GM23338 (cell line): ENCODE data around the gene DIP2B. TPM values are rescaled to one million over a fixed set of nuclear protein-coding genes. Genes with fewer than 3 reads are reported as not detected.

ENCODE experiments used
- ATAC-seq: fragments of 200-7000 bp; cut with Tn5 transposase; 3 replicates; pipeline ENCODE4 v1.9.1; 2020
- DNase-seq: peaks from one replicate; pipeline ENCODE4 v3.0.0-alpha.2; 2015; ENCODE audit warnings: low spot score
- H2AFZ ChIP-seq: fragments of 200-600 bp; sonication (generic); 2 replicates; pipeline ENCODE4 v1.8.0; 2016; ENCODE audit warnings: antibody characterized with exemption, mild to moderate bottlenecking, moderate library complexity
- H3F3A ChIP-seq: fragments of 200-600 bp; sonication (generic); replicated peaks from 2 replicates; pipeline ENCODE4 v1.8.0; 2017; ENCODE audit warnings: antibody characterized with exemption, mixed run types, low read depth
- H3K27ac ChIP-seq: fragments of 200-600 bp; sonication (generic); 2 replicates; pipeline ENCODE4 v1.6.1; 2016; ENCODE audit warnings: low read depth
- H3K27me3 ChIP-seq: fragments of 200-600 bp; sonication (generic); 2 replicates; pipeline ENCODE4 v1.8.0; 2016; ENCODE audit warnings: mild to moderate bottlenecking, mixed run types, moderate library complexity; ENCODE audit not compliant: insufficient read depth
- H3K36me3 ChIP-seq: fragments of 200-600 bp; sonication (generic); 2 replicates; pipeline ENCODE4 v1.8.0; 2016; ENCODE audit warnings: mild to moderate bottlenecking; ENCODE audit not compliant: insufficient read depth
- H3K4me1 ChIP-seq: fragments of 200-600 bp; sonication (generic); 2 replicates; pipeline ENCODE4 v1.8.0; 2016; ENCODE audit warnings: mild to moderate bottlenecking, moderate library complexity; ENCODE audit not compliant: insufficient read depth
- H3K4me2 ChIP-seq: fragments of 200-600 bp; sonication (generic); 2 replicates; pipeline ENCODE4 v1.7.1; 2017; ENCODE audit warnings: mixed run types
- H3K4me3 ChIP-seq: fragments of 200-600 bp; sonication (generic); 2 replicates; pipeline ENCODE4 v1.6.1; 2016; ENCODE audit warnings: mixed run types
- H3K79me2 ChIP-seq: fragments of 200-600 bp; sonication (generic); replicated peaks from 2 replicates; pipeline ENCODE4 v1.8.0; 2017; ENCODE audit warnings: mild to moderate bottlenecking; ENCODE audit not compliant: insufficient read depth
- H3K9me2 ChIP-seq: fragments of 200-600 bp; sonication (generic); 2 replicates; pipeline ENCODE4 v1.8.0; 2017; ENCODE audit not compliant: insufficient read depth
- H4K20me1 ChIP-seq: fragments of 200-600 bp; sonication (generic); replicated peaks from 2 replicates; pipeline ENCODE4 v1.8.0; 2017; ENCODE audit warnings: mild to moderate bottlenecking; ENCODE audit not compliant: insufficient read depth
- H3K27ac Mint-ChIP-seq: 2 replicates; pipeline ENCODE4 v1.8.0; 2020; ENCODE audit warnings: inconsistent platforms, mild to moderate bottlenecking, moderate library complexity, mixed read lengths
- H3K27me3 Mint-ChIP-seq: 3 replicates; pipeline ENCODE4 v1.8.0; 2022; ENCODE audit warnings: low read depth, mild to moderate bottlenecking, moderate library complexity, mixed read lengths, inconsistent platforms; ENCODE audit not compliant: insufficient read depth, poor library complexity
- H3K36me3 Mint-ChIP-seq: 3 replicates; pipeline ENCODE4 v1.8.0; 2021; ENCODE audit warnings: low read depth, mild to moderate bottlenecking, inconsistent platforms, moderate library complexity, mixed read lengths
- H3K4me1 Mint-ChIP-seq: 3 replicates; pipeline ENCODE4 v1.8.0; 2020; ENCODE audit warnings: mild to moderate bottlenecking, inconsistent platforms, mixed read lengths
- H3K4me3 Mint-ChIP-seq: 3 replicates; pipeline ENCODE4 v1.8.0; 2021; ENCODE audit warnings: moderate library complexity, mild to moderate bottlenecking, inconsistent platforms, mixed read lengths
- H3K9me3 Mint-ChIP-seq: 3 replicates; pipeline ENCODE4 v1.8.0; 2020; ENCODE audit warnings: moderate library complexity, mild to moderate bottlenecking, inconsistent platforms, mixed read lengths
- CREB1 ChIP-seq: fragments of 250-450 bp; sonication (Bioruptor Pico); IDR thresholded peaks from 2 replicates; pipeline ENCODE4 v1.5.0; 2020; ENCODE audit warnings: low read depth, mild to moderate bottlenecking, moderate library complexity
- CTCF ChIP-seq, 2 experiments: fragments of 200-600 bp in 1 of 2; sonication (generic) in 1 of 2; conservative IDR thresholded peaks; 2 replicates each; pipeline versions ENCODE4 v1.5.1 to v1.6.1; 2016 to 2017; ENCODE audit warnings: antibody characterized with exemption in 2 of 2, low read depth in 2 of 2, mild to moderate bottlenecking in 2 of 2, moderate library complexity in 1 of 2
- ETS1 ChIP-seq: IDR thresholded peaks from 2 replicates; pipeline ENCODE4 v1.6.1; 2016; ENCODE audit warnings: antibody characterized with exemption
- EZH2 ChIP-seq: fragments of 200-600 bp; sonication (generic); IDR thresholded peaks from one replicate; pipeline ENCODE4 v1.8.0; 2017; ENCODE audit warnings: antibody characterized with exemption, mild to moderate bottlenecking, low read depth; ENCODE audit not compliant: unreplicated experiment
- EZH2phosphoT487 ChIP-seq: fragments of 200-600 bp; sonication (generic); IDR thresholded peaks from one replicate; pipeline ENCODE4 v1.8.1; 2018; ENCODE audit warnings: antibody characterized with exemption; ENCODE audit not compliant: unreplicated experiment
- JUNB ChIP-seq: IDR thresholded peaks from one replicate; pipeline ENCODE4 v1.6.1; 2016; ENCODE audit warnings: antibody characterized with exemption; ENCODE audit not compliant: unreplicated experiment
- NANOG ChIP-seq: IDR thresholded peaks from 2 replicates; pipeline ENCODE4 v1.6.1; 2016; ENCODE audit warnings: antibody characterized with exemption, borderline replicate concordance
- POLR2AphosphoS5 ChIP-seq: IDR thresholded peaks from 2 replicates; pipeline ENCODE4 v1.6.1; 2016; ENCODE audit warnings: antibody characterized with exemption, low read depth
- REST ChIP-seq: IDR thresholded peaks from one replicate; pipeline ENCODE4 v1.6.1; 2018; ENCODE audit warnings: antibody characterized with exemption; ENCODE audit not compliant: unreplicated experiment
- ZNF331 ChIP-seq: fragments of 250-450 bp; sonication (Bioruptor Pico); IDR thresholded peaks from 2 replicates; pipeline ENCODE4 v1.5.0; 2020; ENCODE audit warnings: low read depth, mild to moderate bottlenecking, moderate library complexity
- ZNF462 ChIP-seq: fragments of 250-450 bp; sonication (Bioruptor Pico); IDR thresholded peaks from 2 replicates; pipeline ENCODE4 v1.5.0; 2020; ENCODE audit warnings: mild to moderate bottlenecking, moderate library complexity
- polyA plus RNA-seq: library from polyadenylated mRNA; unstranded; fragments of >200 nt; fragmentation: Nextera tagmentation; extraction: Ambion mirVana; gene quantifications from 2 replicates; pipeline ENCODE4 v1.2.1, GENCODE V29; 2016
- total RNA-seq: library from RNA; depleted of rRNA; stranded (reverse); fragments of >200 nt; shearing (Covaris generic); gene quantifications from 2 replicates; pipeline ENCODE4 v1.2.3, GENCODE V29; 2014

The DIP2B gene
- total and polyA plus RNA-seq, 2 experiments from 2014 or later: 8.0 to 36.4 TPM

- Histone ChIP-seq H3F3A (no peaks in the 10 kb centered on the region), H2AFZ (no peak overlapping the region), H3K4me1 (no peaks in the 10 kb centered on the region), H3K36me3 (no peaks in the 10 kb centered on the region), H3K27me3 (no peaks in the 10 kb centered on the region), H3K4me3 (no peak overlapping the region), H3K79me2 (peaks cover 100% of the 10 kb centered on the region), H3K4me2 (no peak overlapping the region), H4K20me1 (peaks cover 19% of the 10 kb centered on the region; the same call in 1 of the 2 replicates), H3K27ac (no peak overlapping the region), H3K9me2 (no peaks in the 10 kb centered on the region)
- no peak for TF ChIP-seq JUNB
- no peak for TF ChIP-seq POLR2AphosphoS5
- no peak for TF ChIP-seq ZNF462 (CRISPR knock-in tag)
- TF ChIP-seq ZNF331 (CRISPR knock-in tag): no peak
- no peak for TF ChIP-seq REST
- TF ChIP-seq CREB1: no peak
- no peak for TF ChIP-seq CTCF (conservative IDR thresholded peaks at IDR 0.05; ENCODE audit: low read depth in 2 of 2)
- TF ChIP-seq ETS1: no peak
- TF ChIP-seq NANOG: no peak
- TF ChIP-seq EZH2phosphoT487: no peak
- no peak for TF ChIP-seq EZH2
- ATAC-seq (no peak), DNase-seq (no peak)
- Mint-ChIP-seq H3K9me3 (no peaks in the 10 kb centered on the region), H3K27me3 (no peaks in the 10 kb centered on the region), H3K36me3 (peaks cover 46% of the 10 kb centered on the region), H3K27ac (no peak overlapping the region), H3K4me1 (no peaks in the 10 kb centered on the region), H3K4me3 (no peak overlapping the region)
These were observed 268.1 kb downstream of the DIP2B start for GRCh38 chr12:50772877-50773276.
